HG03457 (cell line): ENCODE measurements around the gene PICALM.
A peak's percentile ranks its signal among the peaks of the same experiment; 100 is the strongest.
"Not testable (repeated sequence)": the region's sequence is repeated elsewhere in the genome, so short reads cannot be mapped to it uniquely, and the experiment has no call there.

Experiments used
- ATAC-seq: cut with Tn5 transposase; IDR thresholded peaks from one replicate; pipeline ENCODE4 v1.9.1; 2021; ENCODE audit warnings: moderate number of reproducible peaks; ENCODE audit not compliant: unreplicated experiment

The PICALM gene, protein sequence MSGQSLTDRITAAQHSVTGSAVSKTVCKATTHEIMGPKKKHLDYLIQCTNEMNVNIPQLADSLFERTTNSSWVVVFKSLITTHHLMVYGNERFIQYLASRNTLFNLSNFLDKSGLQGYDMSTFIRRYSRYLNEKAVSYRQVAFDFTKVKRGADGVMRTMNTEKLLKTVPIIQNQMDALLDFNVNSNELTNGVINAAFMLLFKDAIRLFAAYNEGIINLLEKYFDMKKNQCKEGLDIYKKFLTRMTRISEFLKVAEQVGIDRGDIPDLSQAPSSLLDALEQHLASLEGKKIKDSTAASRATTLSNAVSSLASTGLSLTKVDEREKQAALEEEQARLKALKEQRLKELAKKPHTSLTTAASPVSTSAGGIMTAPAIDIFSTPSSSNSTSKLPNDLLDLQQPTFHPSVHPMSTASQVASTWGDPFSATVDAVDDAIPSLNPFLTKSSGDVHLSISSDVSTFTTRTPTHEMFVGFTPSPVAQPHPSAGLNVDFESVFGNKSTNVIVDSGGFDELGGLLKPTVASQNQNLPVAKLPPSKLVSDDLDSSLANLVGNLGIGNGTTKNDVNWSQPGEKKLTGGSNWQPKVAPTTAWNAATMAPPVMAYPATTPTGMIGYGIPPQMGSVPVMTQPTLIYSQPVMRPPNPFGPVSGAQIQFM

DNA sequence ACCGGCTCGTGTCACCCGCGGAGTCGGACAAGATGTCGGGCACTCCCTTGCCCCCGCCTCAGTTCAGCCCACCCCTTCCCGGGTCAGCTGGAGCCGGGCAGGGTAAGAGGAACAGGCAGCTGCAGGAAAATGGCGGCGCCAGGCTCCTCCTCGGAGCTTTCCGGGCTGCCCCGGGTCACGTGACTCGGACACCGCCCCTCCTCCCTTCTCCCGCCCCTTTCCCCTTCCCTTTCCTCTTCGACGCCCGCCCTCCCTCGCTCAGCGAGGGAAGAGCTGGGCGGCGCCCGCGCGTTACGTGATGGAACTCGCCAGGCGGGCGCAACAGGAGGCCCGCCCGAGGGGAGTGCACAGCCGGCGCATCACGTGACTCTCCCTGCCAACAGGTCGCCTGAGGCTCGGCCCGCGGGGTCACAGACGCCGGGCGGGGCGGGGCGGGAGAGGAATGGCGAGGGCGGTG is at the start of gene PICALM:
Gene PICALM (minus strand): TSS at position 134 of the 457 bp plus-strand sequence. CDS start 304 bp downstream, outside the sequence.
- peak; percentile 78 for ATAC-seq

DNA sequence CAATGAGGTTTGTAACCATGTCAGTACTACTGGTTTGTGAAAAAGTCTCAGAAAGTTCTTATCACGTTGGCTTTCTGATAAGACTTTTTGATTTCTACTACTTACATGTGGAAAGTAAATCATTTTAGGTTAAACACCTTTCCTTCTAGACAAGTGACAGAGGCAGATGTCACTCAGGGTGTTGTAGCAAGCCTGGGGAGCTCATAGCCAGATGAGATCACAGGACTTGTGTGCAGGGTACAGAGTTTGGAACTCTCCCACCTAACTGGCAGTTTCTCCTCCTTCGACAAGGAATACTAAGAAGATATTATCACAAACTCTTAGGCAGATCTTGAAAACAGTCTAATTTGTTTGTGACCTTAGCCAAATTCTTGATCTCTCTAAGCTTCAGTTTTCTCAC is 49.4 kb upstream of the PICALM start:
- no peak for ATAC-seq

DNA sequence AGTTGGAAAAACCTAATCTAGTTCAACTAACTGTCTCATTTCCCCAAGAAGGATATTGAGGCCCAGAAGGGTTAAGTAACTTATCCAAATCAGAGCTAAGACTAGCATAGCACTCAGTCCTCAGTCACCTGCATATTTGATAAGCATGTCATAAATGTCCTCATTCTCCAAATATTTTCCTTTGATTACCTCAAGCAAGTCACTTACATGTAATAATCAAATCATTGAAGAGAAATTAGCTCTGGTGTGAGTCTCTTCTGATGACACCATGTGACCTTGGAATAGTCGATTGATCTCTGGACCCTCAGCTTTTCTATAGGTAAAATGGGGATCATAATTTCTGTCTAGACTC is 48.8 kb upstream of the PICALM start:
- ATAC-seq: no peak

DNA sequence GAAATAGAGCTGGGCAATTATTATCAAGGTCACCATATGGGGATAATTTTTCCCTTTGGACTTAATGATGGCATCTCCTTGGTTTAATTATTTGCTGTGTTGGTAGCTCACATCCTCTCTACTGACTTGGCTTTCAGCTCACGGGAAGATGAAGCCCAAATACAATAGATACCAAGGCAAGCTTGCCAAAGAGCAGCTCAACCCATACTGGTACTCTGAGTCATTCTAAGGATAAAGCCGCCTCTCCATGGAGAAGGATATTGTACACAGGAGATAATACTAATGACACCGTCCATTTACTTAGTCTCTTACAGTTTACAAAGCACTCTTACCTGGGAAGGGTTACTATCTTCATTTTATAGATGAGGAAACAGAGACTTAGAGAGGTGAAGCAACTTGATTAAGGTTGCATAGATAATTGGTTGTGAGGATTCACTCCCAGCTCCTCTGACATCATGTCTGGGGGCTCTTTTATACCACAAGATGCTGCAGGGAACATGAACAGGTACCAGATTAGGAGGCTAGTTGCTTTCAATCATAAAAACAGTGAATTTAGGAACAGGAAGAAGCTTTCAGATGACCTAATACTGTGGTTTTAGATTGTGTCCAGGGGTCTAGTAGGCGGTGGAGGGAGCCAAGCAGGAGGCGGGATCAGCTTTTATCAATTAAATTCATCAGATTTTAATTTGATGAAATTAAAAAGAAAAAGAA is 48.3 kb upstream of the PICALM start:
- ATAC-seq: no peak

DNA sequence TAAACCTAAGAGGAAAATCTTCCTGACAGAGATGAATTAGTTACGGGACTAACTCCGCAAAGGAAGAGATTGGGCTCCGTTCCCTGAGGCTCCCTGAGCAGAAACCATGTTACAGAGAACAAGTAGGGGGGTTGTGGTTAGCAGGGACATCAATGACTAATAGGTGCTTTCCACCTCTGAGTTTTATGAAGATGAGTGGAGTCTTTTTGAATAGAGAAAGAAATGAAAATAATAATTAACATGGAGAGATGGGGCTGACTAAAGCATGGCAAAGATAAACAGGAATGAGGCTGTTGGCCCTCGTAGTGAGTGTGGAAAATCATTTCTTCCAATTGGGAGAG is 47.5 kb upstream of the PICALM start:
- ATAC-seq: peak; percentile 60

DNA sequence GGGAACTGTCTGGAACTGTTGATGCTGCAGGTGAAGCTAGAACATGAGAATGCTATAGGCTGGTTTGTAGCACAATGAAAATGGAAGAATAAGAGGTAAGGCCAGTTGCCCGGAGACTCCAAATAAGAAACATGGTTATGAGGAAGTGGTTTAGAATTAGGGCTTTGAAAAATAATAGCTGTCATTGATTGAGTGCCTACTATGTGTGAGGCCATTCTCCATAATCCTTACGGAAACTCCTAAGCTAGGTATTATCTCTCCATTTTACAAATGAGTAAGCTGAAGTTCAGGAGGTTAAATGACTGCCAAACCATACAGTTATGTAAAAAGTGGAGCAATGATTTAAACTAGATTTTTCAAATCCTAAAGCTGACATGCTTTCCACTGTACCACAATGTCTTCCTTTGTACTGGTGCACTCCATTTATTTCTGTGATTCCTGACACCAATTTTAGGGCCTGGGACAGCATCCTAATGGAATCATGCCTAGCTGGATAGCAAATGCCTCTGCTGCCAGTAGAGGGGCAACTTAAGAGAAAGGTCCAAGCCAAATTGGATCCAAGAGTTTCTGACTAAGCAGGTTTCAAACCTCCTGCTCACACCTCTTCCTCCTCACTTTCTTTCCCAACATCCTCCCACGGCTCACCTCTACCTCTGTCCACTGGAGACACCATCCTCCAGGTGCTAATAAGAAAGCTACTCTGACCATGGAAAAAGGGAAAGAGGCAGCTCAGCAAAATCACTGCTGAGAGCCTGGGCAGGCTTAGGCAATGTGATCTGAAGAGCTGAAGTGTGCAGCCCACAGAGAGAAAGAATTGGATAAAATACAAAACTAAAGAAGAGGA is 46.9 kb upstream of the PICALM start:
- peak; percentile 19 for ATAC-seq

DNA sequence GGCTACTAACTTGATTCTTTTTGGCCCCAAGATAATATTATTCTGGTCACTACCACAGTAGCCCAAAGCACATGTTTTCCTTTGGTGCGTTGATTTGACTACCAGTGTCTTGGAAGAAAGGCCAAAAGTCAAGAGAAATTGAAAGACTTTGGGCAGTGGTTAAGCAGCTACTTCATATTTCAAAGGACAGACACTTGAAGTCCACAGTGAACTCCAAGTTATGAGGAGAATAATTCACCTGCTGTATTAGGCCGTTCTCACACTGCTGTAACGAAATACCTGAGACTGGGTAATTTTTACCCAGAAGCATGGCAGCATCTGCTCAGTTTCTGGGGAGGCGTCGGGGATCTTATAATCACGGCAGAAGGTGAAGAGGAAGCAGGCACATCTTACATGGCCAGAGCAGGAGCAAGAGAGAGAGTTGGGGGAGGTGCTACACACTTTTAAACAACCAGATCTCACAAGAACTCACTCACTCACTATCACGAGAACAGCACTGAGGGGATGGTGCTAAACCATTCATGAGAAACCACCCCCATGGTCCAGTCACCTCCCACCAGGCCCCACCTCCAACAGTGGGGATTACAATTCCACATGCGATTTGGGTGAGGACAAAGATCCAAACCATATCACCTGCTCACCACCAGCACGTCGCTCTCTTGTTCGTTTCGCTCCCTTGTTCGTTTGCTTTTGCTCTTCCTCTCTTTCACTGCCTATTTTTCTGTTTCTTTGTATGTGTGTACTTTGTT is 40.2 kb upstream of the PICALM start:
- ATAC-seq: no peak

DNA sequence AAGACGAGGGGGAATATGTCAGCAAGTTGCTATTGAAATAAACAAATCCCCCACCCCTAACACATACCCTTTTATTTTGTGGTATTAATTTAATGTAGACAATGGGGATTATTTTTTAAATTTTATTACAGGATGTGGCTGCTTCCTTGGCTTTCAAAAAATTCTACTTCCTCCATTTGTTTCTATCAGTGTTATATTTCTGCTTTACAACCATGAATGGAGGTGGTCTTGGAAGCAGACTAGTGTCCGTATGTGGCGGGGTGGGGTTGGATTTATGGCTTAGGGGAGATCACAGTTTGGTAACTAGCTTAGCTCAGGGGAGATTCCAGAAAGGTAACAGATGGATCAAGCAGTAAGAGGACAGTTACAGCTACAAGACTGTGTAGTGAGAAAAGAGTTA is 39.3 kb upstream of the PICALM start:
- ATAC-seq: no peak

DNA sequence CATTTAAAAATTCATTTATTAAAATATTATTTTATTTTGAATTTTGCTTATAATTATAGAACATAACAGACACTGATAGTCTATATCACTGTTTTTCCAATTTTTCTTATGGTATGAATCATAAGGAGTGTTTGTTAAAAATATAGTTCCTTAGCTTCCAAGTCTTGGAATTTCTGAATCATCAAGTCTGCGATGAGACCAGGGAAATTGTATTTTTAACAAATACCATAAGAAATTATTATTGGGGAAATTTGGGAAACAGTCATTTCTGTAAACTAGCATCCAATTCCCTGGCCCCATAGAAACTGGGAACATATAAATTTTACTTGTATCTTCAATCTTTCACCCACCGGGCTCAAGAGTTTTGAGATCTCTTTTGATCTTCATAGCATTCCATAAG is 38.0 kb upstream of the PICALM start:
- ATAC-seq: no peak

DNA sequence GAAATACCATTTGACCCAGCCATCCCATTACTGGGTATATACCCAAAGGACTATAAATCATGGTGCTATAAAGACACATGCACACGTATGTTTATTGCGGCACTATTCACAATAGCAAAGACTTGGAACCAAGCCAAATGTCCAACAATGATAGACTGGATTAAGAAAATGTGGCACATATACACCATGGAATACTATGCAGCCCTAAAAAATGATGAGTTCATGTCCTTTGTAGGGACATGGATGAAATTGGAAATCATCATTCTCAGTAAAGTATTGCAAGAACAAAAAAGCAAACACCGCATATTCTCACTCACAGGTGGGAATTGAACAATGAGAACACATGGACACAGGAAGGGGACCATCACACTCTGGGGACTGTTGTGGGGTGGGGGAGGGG is 37.1 kb upstream of the PICALM start:
- ATAC-seq: not testable (repeated sequence)

DNA sequence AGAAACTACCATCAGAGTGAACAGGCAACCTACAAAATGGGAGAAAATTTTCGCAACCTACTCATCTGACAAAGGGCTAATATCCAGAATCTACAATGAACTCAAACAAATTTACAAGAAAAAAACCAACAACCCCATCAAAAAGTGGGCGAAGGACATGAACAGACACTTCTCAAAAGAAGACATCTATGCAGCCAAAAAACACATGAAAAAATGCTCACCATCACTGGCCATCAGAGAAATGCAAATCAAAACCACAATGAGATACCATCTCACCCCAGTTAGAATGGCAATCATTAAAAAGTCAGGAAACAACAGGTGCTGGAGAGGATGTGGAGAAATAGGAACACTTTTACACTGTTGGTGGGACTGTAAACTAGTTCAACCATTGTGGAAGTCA is 36.7 kb upstream of the PICALM start:
- not testable (repeated sequence) for ATAC-seq

DNA sequence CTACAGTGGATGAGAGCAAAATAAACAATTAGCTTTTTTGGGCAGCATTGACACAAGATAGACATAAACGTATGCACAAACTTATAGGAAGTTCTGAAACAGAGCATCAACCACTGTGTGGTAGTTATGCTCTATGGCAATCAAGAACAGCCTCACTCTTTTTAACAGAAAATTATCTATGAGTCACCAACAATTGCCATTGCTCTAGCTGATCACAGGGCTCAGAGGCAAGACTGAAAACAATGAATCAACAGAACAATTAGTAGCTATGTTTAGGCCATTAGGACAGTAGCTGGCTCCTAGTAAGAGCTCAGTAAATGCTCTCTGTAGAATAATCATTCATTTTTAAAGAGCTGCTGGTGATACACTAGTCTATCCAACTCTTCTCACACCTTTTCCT is 34.9 kb upstream of the PICALM start:
- ATAC-seq: no peak

DNA sequence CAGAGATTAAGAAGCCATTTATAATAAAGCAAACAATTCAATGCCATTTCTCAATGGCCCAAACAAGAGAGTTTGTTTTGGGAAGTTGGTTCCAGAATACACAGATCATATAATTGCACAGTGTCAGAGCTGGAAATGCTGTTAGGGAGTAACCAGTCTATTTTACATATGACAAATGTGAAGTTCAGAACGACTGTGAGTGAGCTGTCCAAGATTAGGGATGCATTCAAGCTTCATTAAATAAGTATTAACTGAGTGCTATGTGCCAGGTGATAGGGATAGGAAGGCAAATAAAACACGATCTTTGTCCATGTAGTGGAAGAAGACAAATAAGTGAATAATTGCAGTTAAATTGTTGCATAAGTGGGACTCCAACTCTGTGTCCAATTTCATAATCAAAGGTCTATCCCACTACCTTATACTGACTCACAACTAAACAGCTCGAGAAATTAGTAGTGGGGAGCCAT is 33.1 kb upstream of the PICALM start:
- no peak for ATAC-seq

DNA sequence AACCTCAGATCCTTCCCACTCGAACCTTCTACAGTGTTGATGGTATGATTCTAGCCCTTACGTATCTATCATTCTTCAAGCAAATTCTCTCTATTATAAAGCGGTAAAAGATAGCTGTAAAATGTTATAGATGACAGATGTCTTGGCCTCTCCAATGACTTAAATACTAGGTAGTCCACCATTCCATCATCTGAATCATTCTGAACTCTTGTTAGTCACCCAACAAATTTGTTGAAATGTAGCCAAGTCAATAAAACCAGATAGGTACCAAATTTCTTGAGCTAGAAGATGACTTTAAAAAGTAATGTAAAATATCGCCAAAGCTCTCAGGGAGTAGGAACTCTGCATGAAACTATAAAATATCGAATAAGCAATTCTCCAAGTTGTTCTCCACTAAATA is 32.6 kb upstream of the PICALM start:
- no peak for ATAC-seq

DNA sequence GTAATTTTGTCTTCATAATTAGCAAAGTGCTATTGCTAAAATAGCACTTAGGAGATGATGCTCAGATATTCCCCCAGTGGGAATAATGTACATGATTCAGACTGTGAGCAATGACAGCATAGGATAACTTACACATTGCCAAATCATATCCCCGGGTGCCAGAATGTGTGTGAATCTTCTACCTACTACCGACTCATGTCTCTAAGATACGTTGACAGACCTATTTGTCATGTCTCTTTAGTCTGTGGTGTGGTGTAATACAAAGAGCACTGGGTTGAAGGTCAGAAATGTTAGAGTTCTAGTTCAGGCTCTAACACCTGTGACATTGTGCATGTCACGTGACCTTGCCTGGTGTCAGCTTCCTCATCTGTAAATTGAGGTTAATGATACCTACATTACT is 31.0 kb upstream of the PICALM start:
- no peak for ATAC-seq

DNA sequence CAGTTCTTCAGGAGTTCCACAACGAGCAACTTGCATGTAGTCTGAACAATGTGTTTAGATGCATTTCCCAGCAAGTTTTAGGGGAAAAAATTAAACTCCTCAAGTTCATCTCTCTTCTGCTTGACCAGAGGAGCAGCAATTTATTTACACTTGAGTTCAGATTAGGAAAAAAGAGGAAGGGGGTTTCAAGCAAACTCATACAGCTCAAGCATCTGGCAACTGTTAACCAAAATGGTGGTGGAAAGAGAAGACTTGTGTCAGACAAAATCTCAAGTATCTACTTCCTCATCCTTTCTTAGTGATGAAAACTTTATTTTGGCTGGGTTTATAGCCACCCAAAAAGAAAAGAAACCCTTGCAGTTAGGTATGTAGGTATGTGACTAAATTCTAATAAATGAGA is 29.1 kb upstream of the PICALM start:
- no peak for ATAC-seq

DNA sequence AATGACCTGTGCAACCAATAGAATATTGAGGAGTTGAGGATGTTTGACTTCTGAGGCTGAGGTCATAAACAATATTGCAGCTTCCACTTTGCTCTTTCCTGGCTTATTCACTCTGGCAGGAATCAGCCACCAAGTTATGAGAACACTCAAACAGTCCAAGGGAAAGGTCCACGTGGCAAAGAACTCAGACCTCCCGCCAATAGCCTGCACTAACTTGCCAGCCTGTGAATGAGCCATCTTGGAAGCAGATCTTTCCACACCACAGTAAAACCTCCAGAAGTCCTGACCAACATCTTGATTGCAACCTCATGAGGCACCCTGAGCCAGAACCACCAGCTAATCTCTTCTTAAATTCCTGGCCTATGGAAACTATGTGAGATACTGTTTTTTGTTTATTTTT is 22.7 kb upstream of the PICALM start:
- no peak for ATAC-seq

DNA sequence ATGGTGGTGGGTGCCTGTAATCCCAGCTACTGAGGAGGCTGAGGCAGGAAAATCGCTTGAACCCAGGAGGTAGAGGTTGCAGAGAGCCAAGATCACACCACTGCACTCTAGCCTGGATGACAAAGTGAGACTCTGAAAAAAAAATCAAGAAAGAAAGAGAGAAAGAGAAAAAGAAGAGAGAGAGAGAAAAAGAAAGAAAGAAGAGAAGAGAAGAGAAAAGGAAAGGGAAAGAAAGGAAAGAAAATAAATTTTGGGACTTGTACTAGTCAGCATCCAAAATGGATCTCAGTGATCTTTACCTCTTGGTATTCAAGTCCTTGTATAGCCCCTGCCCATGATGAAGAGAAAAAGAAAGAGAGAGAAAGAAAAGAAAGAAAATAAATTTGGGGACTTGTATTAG is 22.2 kb upstream of the PICALM start:
- no peak for ATAC-seq

DNA sequence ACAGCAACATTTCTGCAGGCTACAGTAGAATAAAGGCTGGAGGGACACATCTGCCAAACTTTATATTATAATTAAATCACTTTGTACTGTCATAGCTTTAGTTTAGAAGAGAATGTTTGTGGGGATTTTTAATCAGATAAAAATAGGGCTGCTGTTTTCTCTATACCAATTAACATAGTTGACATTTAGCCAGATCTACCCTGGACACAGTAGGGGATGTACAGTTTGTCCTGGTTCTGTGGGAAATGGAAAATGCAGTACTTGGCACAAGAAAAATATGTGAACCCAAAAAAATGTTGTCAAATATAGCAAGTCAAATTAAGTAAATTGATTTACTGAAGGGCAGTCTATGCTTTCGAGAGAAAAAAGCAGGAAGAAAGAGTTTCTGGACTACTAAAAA is 20.8 kb upstream of the PICALM start:
- no peak for ATAC-seq

DNA sequence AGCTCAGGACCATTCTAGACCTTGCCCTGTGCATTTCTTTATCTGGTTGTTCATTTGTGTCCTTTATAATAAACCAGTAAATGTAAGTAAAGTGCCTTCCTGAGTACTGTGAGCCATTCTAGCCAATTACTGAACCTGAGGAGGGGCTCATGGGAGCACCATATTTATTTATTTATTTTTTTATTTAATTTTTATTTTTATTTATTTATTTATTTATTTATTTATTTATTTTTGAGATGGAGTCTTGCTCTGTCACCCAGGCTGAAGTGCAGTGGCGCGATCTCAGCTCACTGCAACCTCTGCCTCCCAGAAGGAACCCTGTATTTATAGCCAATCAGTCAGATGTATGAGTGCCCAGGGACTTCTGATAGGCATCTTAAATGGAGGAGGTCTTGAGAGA is 18.8 kb upstream of the PICALM start:
- ATAC-seq: not testable (repeated sequence)
